ENCODE data around the gene C1R. TPM values are rescaled to one million over a fixed set of nuclear protein-coding genes. Genes with fewer than 3 reads are reported as not detected.

C1R gene
- polyA plus RNA-seq, 1 of the 3 experiments (the other 2 are of a cell fraction) = 20.1 TPM

DNA sequence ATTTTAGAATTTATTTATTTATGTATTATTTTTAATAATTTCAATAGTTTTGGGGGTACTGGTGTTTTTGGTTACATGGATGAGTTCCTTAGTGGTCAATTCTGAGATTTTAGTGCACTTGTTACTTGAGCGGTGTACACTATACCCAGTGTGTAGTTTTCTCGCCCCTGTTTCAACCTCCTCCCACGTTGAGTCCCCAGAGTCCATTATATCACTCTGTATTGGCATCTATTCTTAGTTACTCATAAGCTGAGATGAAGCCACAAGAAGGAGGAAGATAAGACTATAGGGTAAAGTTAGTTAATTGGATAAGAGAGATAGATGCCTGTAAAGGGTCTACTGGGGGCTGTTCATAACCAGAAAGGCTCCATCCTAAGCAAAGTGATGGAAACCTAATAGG, 27.7 kb downstream of the C1R start (continued):
- TF ChIP-seq, protein P1, sequence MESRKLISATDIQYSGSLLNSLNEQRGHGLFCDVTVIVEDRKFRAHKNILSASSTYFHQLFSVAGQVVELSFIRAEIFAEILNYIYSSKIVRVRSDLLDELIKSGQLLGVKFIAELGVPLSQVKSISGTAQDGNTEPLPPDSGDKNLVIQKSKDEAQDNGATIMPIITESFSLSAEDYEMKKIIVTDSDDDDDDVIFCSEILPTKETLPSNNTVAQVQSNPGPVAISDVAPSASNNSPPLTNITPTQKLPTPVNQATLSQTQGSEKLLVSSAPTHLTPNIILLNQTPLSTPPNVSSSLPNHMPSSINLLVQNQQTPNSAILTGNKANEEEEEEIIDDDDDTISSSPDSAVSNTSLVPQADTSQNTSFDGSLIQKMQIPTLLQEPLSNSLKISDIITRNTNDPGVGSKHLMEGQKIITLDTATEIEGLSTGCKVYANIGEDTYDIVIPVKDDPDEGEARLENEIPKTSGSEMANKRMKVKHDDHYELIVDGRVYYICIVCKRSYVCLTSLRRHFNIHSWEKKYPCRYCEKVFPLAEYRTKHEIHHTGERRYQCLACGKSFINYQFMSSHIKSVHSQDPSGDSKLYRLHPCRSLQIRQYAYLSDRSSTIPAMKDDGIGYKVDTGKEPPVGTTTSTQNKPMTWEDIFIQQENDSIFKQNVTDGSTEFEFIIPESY (IDR thresholded peaks at IDR 0.05; ENCODE audit: borderline replicate concordance, low read depth) = no peak
- TF ChIP-seq SMC3 (IDR thresholded peaks at IDR 0.05; ENCODE audit: low read depth, low read length) (no peak), NFIC (IDR thresholded peaks at IDR 0.05; ENCODE audit: borderline replicate concordance) (no peak)

DNA sequence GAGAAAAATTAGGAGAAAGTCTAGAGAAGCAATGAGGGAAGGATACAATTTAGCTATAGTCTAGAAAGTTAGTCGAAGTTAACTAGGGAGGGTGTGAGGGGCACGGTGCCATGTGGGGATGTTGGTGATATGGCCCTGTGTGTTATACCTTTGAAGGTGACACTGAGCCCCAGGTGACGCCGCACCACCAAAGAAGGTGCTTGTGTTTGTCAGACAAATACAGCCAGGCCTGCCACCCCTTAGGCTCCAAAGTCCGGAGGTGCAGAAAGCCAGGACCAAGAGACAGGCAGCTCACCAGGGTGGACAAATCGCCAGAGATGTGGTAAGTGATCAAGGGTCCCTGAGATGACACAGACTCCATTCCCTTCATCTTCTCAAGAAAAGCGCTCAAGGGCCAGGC, 30.6 kb downstream of the C1R start:
- no peaks in the 10 kb centered on the region for H4K20me1 ChIP-seq (ENCODE audit: insufficient read depth)
- no peaks in the 10 kb centered on the region for H3K9me2 ChIP-seq
- TF ChIP-seq RFX5 (IDR thresholded peaks at IDR 0.05; ENCODE audit: low read length) (no peak), SMC3 (IDR thresholded peaks at IDR 0.05; ENCODE audit: low read depth, low read length) (no peak), JUND (IDR thresholded peaks at IDR 0.05) (no peak), MXI1 (IDR thresholded peaks at IDR 0.05; ENCODE audit: low read depth, low read length) (no peak), EZH2phosphoT487 (IDR thresholded peaks at IDR 0.05; ENCODE audit: borderline replicate concordance, low read depth) (no peak), FOXM1 (IDR thresholded peaks at IDR 0.05; ENCODE audit: low read depth) (no peak), TCF12 (IDR thresholded peaks at IDR 0.05) (no peak)
- TF ChIP-seq, protein P2, sequence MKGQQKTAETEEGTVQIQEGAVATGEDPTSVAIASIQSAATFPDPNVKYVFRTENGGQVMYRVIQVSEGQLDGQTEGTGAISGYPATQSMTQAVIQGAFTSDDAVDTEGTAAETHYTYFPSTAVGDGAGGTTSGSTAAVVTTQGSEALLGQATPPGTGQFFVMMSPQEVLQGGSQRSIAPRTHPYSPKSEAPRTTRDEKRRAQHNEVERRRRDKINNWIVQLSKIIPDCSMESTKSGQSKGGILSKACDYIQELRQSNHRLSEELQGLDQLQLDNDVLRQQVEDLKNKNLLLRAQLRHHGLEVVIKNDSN (IDR thresholded peaks at IDR 0.05; ENCODE audit: borderline replicate concordance, low read depth) = no peak
- TF ChIP-seq, protein P3, sequence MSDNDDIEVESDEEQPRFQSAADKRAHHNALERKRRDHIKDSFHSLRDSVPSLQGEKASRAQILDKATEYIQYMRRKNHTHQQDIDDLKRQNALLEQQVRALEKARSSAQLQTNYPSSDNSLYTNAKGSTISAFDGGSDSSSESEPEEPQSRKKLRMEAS (IDR thresholded peaks at IDR 0.05; ENCODE audit: low read depth) = no peak
- TF ChIP-seq, protein P4, sequence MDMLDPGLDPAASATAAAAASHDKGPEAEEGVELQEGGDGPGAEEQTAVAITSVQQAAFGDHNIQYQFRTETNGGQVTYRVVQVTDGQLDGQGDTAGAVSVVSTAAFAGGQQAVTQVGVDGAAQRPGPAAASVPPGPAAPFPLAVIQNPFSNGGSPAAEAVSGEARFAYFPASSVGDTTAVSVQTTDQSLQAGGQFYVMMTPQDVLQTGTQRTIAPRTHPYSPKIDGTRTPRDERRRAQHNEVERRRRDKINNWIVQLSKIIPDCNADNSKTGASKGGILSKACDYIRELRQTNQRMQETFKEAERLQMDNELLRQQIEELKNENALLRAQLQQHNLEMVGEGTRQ (IDR thresholded peaks at IDR 0.05; ENCODE audit: borderline replicate concordance, low read depth, low read length) = no peak
- 70% methylated on average over 7 of the region's 7 CpGs for WGBS (ENCODE audit: low lambda C conversion rate)
- CTCF ChIA-PET = interaction anchor here (0.6 to 1.6 kb wide), 5 partner anchors 29 to 449 kb away, joined by 3 to 11 read pairs (median 4); partner anchors contain the start of gene LPCAT3
- H3K27ac ChIP-seq (ENCODE audit: low read depth in 2 of 2, low read length in 1 of 2) = no peak overlapping the region
- H3K36me3 ChIP-seq (replicated peaks in 1 of 2; ENCODE audit: control insufficient read depth in 1 of 2, insufficient read depth in 2 of 2, low read length in 1 of 2) = no peaks in the 10 kb centered on the region
- no peak for DNase-seq
- peaks cover 12% of the 10 kb centered on the region; the same call in 1 of the 2 replicates for H3K27me3 ChIP-seq (ENCODE audit: insufficient read depth)
- H2AFZ ChIP-seq (ENCODE audit: low read depth) = no peak overlapping the region
- H3K4me2 ChIP-seq = no peak overlapping the region
- H3K4me3 ChIP-seq (ENCODE audit: low read depth in 2 of 2, low read length in 1 of 2) = no peak overlapping the region
- no peaks in the 10 kb centered on the region for H3K4me1 ChIP-seq (ENCODE audit: control insufficient read depth in 1 of 2, insufficient read depth in 2 of 2, low read depth in 1 of 2, low read length in 1 of 2)
- H3K9ac ChIP-seq = no peak overlapping the region
- H3K79me2 ChIP-seq (ENCODE audit: insufficient read depth) = no peaks in the 10 kb centered on the region
- no peaks in the 10 kb centered on the region for H3F3A ChIP-seq (replicated peaks; ENCODE audit: insufficient read depth)
- no peaks in the 10 kb centered on the region for H3K9me3 ChIP-seq
- POLR2A ChIA-PET = no interaction called here

All from SK-N-SH (cell line).